Thoracic aorta (tissue), 2 donors: ENCODE results near the gene VPS35. TPM values are rescaled to one million over a fixed set of nuclear protein-coding genes. Genes with fewer than 3 reads are reported as not detected.

Experiments
- ATAC-seq: fragments of 150-250 bp; one replicate; pipeline ENCODE4 v1.8.0; 2017; ENCODE audit warnings: low read depth; ENCODE audit not compliant: insufficient number of reproducible peaks, low FRiP score
- DNase-seq: peaks from one replicate; pipeline ENCODE4 v3.0.0-alpha.2; 2020; ENCODE audit warnings: low spot score
- H3K27ac ChIP-seq, 2 donors: fragments of 200-600 bp; sonication (generic); 1 replicate in 1 of 2; 2 replicates in 1 of 2; pipeline ENCODE4 v1.5.1; 2016; ENCODE audit warnings: mild to moderate bottlenecking in 2 of 2, moderate library complexity in 2 of 2
- H3K27me3 ChIP-seq: fragments of 200-600 bp; sonication (generic); replicated peaks from 2 replicates; pipeline ENCODE4 v1.6.0; 2016; ENCODE audit warnings: mild to moderate bottlenecking; ENCODE audit not compliant: insufficient read depth
- H3K36me3 ChIP-seq: fragments of 200-600 bp; sonication (generic); one replicate; pipeline ENCODE4 v1.5.1; 2016
- H3K4me1 ChIP-seq, 2 donors: fragments of 200-600 bp; sonication (generic); 1 replicate in 1 of 2; 2 replicates in 1 of 2; pipeline versions ENCODE4 v1.5.1 to v1.6.0; 2016; ENCODE audit warnings: low read depth in 2 of 2, mild to moderate bottlenecking in 1 of 2; ENCODE audit not compliant: control insufficient read depth in 1 of 2
- H3K4me3 ChIP-seq: fragments of 200-600 bp; sonication (generic); 2 replicates; pipeline ENCODE4 v1.5.1; 2016; ENCODE audit warnings: mild to moderate bottlenecking
- H3K9me3 ChIP-seq: fragments of 200-600 bp; sonication (generic); 2 replicates; pipeline ENCODE4 v1.5.1; 2016
- CTCF ChIP-seq: fragments of 200-600 bp; sonication (generic); IDR thresholded peaks from one replicate; pipeline ENCODE4 v1.5.1; 2019; ENCODE audit warnings: antibody characterized with exemption
- total RNA-seq, 2 donors: library from RNA; depleted of rRNA; stranded (reverse); fragments of >200 nt; gene quantifications; one replicate each; pipeline versions ENCODE4 v1.1.0 to v1.2.3, GENCODE V29; 2016

The VPS35 gene
- total RNA-seq, 2 donors from 2014 or later: 32.9 to 69.9 TPM

- no peaks in the 10 kb centered on the region for H3K9me3 ChIP-seq
- no peaks in the 10 kb centered on the region for H3K27me3 ChIP-seq
- no peak overlapping the region for H3K4me3 ChIP-seq
- no peak for DNase-seq
- H3K36me3 ChIP-seq: no peaks in the 10 kb centered on the region
- H3K27ac ChIP-seq: no peak overlapping the region
- no peak for ATAC-seq
- TF ChIP-seq CTCF: peak; percentile 17
- no peaks in the 10 kb centered on the region for H3K4me1 ChIP-seq
Observed at GRCh38 chr16:46607529-46607928, 81.4 kb downstream of the VPS35 start.

GRCh38 chr16:46606231-46606630 lies 82.7 kb downstream of the VPS35 start:
- ATAC-seq: no peak
- TF ChIP-seq CTCF: no peak
- H3K4me3 ChIP-seq: no peak overlapping the region

More at GRCh38 chr16:46606231-46606630, 82.7 kb downstream of the VPS35 start:
- Histone ChIP-seq H3K4me1 (no peaks in the 10 kb centered on the region), H3K27me3 (no peaks in the 10 kb centered on the region), H3K27ac (no peak overlapping the region), H3K36me3 (no peaks in the 10 kb centered on the region), H3K9me3 (no peaks in the 10 kb centered on the region)
- DNase-seq: no peak

Other genes with a start within 250 kb of the VPS35 start
- under 1 TPM; 0.49 to 0.54 TPM for gene SHCBP1, start 67.8 kb downstream of the VPS35 start, total RNA-seq
- gene ORC6, start 481 bp upstream of the VPS35 start, total RNA-seq: 10 to 100 TPM in 1 of 2 donors, 1 to 10 TPM in 1; 2.0 to 14.8 TPM
- gene MYLK3, start 59.2 kb upstream of the VPS35 start, total RNA-seq: 1 to 10 TPM in 1 of 2 donors, under 1 TPM in 1; 0.14 to 3.0 TPM
- gene C16orf87, start 142.0 kb upstream of the VPS35 start, total RNA-seq: 1 to 10 TPM; 6.9 to 8.8 TPM
- 1 to 10 TPM; 5.1 to 6.8 TPM for gene GPT2, start 195.2 kb upstream of the VPS35 start, total RNA-seq